Mammary epithelial cell (primary cell): Measurements from ENCODE around the gene NF1.

Experiments used
- EZH2 ChIP-seq: IDR thresholded peaks from 2 replicates; pipeline ENCODE4 v1.6.1; 2012; ENCODE audit warnings: low read length, inconsistent platforms, borderline replicate concordance
- TF ChIP-seq, protein P1 (sequence below), 2 donors: IDR thresholded peaks in 1 of 2; conservative IDR thresholded peaks in 1 of 2; 2 replicates each; pipeline ENCODE4 v1.5.1; 2011 to 2012; ENCODE audit warnings: inconsistent platforms in 2 of 2, low read length in 2 of 2, mild to moderate bottlenecking in 2 of 2, control low read depth in 1 of 2, low read depth in 1 of 2; ENCODE audit not compliant: insufficient read depth in 1 of 2; ENCODE audit errors: extremely low read depth in 1 of 2

GRCh38 chr17:31226950-31227349 is 132.2 kb downstream of the NF1 start:
- TF ChIP-seq, protein P1, sequence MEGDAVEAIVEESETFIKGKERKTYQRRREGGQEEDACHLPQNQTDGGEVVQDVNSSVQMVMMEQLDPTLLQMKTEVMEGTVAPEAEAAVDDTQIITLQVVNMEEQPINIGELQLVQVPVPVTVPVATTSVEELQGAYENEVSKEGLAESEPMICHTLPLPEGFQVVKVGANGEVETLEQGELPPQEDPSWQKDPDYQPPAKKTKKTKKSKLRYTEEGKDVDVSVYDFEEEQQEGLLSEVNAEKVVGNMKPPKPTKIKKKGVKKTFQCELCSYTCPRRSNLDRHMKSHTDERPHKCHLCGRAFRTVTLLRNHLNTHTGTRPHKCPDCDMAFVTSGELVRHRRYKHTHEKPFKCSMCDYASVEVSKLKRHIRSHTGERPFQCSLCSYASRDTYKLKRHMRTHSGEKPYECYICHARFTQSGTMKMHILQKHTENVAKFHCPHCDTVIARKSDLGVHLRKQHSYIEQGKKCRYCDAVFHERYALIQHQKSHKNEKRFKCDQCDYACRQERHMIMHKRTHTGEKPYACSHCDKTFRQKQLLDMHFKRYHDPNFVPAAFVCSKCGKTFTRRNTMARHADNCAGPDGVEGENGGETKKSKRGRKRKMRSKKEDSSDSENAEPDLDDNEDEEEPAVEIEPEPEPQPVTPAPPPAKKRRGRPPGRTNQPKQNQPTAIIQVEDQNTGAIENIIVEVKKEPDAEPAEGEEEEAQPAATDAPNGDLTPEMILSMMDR (conservative IDR thresholded peaks at IDR 0.05 in 1 of 2, IDR thresholded peaks at IDR 0.05 in 1 of 2; ENCODE audit: extremely low read depth in 1 of 2, insufficient read depth in 1 of 2, low read depth in 1 of 2, low read length in 2 of 2): no peak
- TF ChIP-seq EZH2: no peak
